Sciatic nerve (tissue), 2 donors: ENCODE measurements around the gene MAN1B1. TPM values are rescaled to one million over a fixed set of nuclear protein-coding genes. Genes with fewer than 3 reads are reported as not detected.
A peak's percentile ranks its signal among the peaks of the same experiment; 100 is the strongest.

Experiments used
- ATAC-seq: fragments of 200-7000 bp; cut with Tn5 transposase; one replicate; pipeline ENCODE4 v1.9.1; 2020; ENCODE audit warnings: mild to moderate bottlenecking, moderate library complexity
- DNase-seq: peaks from one replicate; pipeline ENCODE4 v3.0.0-alpha.2; 2020; ENCODE audit warnings: low spot score
- intact Hi-C: fragments of 100-400 bp; cut with DNase I; formaldehyde crosslinking; loops from one replicate; pipeline ENCODE4 v1.14.2; 2022
- total RNA-seq: library from RNA; stranded (reverse); fragmentation: NEBNext Ultra II Directional; extraction: Animal tissue kit (Norgen Biotek cat#: 25700); gene quantifications from one replicate; pipeline ENCODE4 v1.2.1, GENCODE V29; 2021
- donor health status: DM: no; HTN: no; CAD: no.
- donor health status: DM: no; HTN: no; CAD: no.

MAN1B1 gene
- 48.3 TPM for total RNA-seq

DNA sequence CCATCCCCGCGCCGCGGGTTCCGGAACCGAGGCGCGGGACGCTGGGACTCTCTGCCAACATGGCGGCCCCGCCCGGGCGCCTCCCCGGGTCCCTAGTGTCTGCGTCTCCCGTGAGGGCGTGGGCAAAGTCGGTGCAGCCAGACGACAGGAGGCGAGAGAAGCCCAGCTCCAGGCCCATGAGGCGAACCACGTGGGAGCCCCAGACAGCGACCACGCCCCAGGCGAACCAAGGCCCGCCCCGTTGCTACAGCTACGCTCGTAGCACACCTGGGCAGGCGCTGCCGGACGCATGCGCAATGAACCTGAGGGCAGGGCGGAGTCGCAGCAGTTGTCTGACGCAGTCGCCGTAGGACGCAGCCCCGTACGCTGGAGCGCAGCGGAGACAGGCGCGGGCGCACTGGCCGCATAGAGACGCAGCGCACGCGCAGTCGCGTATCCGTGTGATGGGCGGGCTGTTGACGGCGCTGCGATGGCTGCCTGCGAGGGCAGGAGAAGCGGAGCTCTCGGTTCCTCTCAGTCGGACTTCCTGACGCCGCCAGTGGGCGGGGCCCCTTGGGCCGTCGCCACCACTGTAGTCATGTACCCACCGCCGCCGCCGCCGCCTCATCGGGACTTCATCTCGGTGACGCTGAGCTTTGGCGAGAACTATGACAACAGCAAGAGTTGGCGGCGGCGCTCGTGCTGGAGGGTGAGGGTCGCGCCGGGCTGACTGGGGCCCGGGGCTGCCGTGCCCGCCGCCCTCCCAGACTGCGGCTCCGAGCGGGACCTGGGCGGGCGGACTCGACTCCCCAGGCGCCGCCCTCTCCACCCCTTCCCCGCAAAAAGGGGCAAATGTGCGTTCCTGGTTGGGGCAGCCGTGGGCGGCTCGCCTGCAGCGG lies at the start of gene MAN1B1:
Gene MAN1B1 (plus strand): TSS at position 455 of the 878 bp plus-strand sequence. CDS start 15 bp downstream, at position 470.
- intact Hi-C loops: no loop called here
- peak; percentile 99 for DNase-seq
- ATAC-seq: peak; percentile 95

DNA sequence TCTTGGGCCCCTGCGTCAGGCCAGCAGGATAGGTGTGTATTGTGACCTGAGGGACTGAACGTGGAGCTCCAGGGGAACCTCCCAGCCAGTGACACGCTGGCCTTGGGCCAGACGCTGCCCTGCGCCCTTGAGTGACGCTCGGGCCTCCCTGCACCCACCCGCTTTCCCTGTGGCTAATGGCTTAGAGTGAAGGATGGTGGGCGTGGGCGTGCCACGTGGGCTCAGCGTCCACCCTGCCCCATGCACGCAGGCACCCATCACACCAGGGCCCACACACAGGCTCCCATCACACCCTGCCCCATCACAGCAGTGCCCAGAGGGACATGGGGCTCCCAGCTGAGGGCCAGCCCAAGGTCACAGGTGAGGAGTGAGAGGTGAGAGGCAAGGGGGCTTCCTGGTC lies 49.8 kb upstream of the MAN1B1 start:
- intact Hi-C loops: loop anchor here (5.0 kb wide), 1 partner anchor 90 kb away; the partner anchor contains the start of gene C8G
- no peak for DNase-seq
- no peak for ATAC-seq

DNA sequence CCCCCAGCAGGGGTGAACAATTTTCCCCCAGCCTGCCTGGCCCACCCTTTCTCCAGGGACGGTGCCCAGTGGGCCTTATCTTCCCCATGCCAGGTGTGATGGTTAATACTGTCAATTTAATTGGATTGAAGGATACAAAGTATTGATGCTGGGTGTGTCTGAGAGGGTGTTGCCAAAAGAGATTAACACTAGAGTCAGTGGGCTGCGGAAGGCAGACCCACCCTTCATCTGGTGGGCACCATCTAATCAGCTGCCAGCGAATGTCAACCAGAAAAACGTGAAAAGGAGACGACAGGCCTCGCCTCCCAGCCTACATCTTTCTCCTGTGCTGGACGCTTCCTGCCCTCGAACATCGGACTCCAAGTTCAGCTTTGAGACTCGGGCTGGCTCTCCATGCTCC lies 49.3 kb upstream of the MAN1B1 start:
- intact Hi-C loops: loop anchor here (5.0 kb wide), 1 partner anchor 90 kb away; the partner anchor contains the start of gene C8G
- DNase-seq: no peak
- no peak for ATAC-seq

DNA sequence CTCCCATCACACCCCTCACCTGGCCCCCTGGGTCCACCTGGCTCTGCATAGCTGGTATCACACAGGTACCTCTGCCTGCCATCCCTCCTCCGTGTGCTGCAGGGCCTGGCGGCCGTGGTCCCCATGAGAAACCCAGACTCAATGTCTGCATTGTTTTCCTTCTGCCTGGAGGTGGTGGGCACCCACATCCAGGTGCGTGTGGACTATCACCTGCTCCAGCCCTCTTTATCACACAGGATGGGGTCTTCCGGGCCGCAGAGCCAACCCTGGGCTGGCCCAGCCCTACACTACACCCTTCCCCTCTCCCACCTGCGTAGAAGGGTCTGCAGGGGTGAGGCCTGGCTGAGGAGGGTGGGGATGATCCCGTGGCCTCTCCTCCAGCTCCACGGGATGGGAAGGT lies 47.9 kb upstream of the MAN1B1 start:
- DNase-seq (no peak), ATAC-seq (no peak)
- intact Hi-C loops: loop anchor here (5.0 kb wide), 1 partner anchor 92 kb away; the partner anchor contains the start of gene C8G

DNA sequence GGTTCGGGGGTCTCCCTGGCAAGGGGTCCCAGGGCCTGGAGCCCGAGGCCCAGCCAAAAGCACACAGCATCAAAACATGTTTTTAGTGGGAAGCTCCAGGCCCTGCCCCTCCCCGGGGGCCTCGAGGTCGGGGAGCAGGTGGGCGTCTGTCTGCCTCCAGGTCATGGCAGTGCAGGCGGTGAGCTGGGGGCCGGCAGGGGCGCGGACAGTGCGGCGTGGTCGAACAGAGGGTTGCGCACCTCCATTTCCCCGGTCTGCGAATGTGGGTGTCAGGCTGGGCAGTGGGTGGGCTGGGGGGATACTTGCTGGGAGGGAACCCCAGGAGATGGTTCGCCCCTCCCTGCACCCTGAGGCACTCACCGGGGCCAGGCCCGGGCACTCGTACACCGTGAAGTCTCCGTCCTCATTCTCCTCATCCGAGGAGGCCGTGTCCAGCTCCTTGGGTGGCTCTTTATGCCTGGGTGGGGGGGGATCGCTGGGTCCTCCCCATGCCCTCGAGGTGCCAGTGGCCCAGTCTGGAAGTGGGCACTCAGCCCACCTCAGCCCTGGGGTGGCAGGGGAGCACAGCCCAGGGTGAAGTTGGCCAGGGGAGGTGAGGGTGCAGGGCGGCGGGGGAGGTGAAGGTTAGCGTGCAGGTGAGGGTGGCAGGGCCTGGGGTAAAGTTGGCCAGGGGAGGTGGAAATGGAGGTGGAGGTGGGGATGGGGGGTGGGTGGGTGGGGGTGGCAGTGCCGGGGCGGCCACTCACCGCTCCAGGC lies 47.0 kb upstream of the MAN1B1 start:
- ATAC-seq (no peak), DNase-seq (no peak)
- intact Hi-C loops: loop anchor here (5.0 kb wide), 1 partner anchor 92 kb away; the partner anchor contains the start of gene C8G

DNA sequence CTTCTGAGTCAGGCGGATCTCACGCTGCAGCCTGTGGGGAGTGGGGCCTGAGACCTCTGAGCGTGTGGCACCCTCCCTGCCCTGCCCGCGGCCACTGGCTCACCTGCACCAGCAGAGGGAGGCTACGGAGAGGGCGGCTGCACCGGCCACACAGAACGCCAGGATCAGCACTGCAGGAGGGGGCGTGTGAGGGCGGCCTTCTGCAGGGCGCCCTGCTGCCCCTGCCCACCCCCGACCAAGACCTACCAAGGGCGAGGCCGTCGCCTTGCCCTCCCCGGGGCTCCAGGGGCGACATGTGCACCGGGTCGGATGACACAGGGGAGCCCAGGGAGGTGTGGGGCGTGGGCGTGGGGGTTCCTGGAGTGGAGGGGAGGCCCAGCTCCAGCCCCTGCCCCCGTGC lies 46.2 kb upstream of the MAN1B1 start:
- intact Hi-C loops: no loop called here
- DNase-seq (no peak), ATAC-seq (no peak)

DNA sequence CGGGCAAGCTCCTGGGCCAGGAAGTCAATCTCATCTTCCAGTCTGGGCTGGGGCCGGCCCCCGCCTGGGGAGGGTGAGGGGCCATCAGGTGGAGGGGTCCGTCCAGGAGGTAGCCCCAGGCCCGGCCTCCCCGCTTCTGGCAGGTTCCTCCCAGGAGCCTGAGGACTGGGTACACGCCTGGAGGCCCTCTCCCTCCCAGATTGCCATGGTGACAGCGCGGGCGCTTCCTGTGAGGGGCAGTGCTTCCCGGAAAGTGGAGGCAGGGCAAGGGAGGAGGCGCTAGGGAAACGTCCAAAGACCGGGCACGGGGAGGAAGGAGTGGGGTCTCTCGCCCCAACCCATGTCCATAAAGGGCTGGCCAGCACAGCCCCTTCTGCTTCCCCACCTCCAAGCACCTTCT lies 45.7 kb upstream of the MAN1B1 start:
- intact Hi-C loops: no loop called here
- DNase-seq (no peak), ATAC-seq (no peak)

DNA sequence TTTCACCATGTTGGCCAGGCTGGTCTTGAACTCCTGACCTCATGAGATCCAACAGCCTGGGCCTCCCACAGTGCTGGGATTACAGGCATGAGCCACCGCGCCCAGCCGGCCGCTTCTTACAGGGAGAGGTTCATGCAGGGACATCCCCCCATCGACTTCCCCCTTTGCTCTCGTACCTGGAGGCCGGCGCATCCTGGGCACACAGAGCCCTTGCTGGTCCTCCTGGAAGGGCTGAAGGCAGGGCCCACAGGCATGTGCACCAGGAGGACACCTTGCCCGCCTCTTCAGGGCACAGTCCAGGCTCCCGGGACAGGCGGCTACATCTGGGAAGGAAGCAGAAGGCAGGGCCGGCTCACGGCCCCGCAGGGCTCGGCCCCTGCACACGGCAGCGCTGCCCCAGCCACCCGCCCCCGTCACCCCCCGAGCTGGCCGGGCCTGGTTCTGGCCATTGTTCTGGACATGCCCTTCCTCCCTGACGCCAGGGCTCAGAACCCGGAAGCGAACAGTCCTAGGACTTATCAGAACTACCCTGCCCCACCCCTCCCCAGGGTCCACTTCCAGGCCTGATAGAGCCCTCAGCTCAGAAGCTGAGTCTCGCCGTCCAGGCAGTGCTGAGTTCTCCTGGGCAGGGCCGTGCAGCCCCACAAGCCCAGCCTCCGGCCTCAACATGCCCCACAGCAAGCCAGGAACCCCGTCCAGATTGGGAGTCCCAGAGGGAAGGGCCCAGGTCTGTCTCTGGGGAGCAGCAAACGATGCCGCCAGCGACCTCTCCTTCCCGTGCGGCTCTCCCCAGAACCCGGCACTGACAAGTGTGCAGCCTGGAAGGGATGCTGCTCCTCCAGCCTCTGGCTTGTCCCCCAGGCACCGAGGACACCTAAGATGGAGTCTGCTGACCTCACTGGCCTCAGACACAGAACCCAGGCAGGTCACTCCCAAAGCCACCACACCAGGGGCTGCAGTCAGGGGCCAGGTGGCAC lies 43.7 kb upstream of the MAN1B1 start:
- DNase-seq: no peak
- intact Hi-C loops: no loop called here
- ATAC-seq: no peak

DNA sequence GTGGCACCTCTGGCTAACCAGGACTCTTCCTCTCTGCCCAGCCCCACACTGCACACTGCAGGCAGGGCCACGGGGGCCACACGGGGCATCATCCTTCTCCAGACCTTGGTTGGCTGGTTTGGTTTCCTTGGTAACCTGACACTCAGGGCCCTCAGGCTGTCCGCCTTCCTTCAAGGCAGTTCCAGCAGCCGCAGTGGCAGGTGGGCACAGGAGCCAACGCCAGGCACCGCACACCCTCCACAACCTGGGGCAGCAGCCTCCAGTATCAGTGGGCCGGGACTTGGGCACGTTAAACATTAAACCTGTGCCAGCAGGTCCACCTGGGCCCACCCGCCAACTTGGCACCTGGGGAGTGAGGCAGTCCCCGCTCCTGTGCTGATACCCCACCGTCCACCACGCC lies 42.7 kb upstream of the MAN1B1 start:
- DNase-seq (no peak), ATAC-seq (no peak)
- intact Hi-C loops: no loop called here

DNA sequence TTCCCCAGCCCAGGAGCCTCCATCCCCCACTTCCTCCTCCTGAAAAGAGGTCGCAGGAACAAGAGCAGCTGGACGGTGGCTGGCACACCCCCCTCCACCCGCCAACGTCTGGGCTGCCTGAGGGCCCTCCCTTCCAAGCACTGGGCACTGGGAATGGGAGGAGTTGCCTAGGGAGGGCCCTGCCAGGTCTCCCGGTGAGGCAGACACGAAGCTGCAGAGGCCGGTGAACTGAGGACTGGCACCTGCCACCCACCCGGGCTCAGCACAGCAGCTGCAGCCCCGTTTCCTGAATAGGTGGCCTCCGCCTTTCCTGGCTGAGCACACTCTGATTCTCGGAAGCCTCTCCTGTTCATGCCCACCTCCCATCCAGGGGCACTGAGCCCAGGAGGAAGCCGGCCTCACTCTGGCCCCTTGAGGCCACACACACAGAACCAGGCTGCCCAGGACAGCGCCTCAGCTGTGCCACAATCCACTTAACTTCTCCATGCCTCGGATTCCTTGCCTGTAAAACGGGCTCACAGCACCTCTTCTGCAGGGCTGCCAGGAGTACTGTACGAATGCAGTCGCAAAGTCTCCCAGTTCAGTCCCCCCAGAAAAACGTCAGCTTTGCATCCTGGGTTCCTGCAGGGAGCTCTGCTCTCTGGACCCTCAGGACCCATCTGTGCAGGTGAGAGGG lies 42.1 kb upstream of the MAN1B1 start:
- ATAC-seq: no peak
- intact Hi-C loops: no loop called here
- no peak for DNase-seq

DNA sequence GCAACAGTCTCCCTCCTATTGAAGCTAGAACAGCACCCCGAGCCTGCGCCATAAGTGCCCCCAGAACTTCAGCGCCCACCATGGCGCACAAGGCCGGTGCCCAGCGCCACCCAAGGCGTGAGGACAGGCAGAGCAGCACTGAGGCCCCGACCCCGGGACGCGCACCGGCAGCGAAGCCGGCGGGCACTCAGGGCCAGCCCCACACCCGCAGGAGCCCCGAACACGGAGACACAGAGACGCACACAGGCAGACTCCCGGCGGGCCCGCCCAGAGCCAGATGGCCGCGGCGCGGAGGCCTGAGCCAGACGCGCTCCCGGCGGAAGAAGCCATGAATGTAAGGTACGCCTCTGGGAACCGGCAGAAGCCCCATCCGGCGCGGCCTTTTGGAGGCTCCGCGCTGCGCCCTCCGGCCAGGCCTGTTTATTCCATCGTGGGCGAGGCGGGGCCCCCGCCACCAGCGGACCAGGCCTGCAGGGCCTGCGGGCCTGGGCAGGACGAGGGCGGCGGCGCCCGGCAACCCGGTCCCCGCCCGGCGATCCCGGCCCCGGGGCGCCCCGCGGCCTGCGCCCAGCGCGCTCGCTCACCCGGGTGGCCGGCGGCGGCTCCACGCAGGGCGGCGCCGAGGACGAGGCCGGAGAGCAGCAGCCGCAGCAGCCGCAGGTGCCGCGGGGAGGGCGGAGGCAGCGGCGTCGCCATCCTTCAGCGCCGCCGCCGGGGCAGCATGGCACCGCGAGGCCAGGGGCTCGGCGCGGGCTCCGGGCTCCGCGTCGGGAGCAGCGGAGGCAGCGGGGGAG lies 41.3 kb upstream of the MAN1B1 start:
- intact Hi-C loops: no loop called here
- DNase-seq (no peak), ATAC-seq (no peak)

DNA sequence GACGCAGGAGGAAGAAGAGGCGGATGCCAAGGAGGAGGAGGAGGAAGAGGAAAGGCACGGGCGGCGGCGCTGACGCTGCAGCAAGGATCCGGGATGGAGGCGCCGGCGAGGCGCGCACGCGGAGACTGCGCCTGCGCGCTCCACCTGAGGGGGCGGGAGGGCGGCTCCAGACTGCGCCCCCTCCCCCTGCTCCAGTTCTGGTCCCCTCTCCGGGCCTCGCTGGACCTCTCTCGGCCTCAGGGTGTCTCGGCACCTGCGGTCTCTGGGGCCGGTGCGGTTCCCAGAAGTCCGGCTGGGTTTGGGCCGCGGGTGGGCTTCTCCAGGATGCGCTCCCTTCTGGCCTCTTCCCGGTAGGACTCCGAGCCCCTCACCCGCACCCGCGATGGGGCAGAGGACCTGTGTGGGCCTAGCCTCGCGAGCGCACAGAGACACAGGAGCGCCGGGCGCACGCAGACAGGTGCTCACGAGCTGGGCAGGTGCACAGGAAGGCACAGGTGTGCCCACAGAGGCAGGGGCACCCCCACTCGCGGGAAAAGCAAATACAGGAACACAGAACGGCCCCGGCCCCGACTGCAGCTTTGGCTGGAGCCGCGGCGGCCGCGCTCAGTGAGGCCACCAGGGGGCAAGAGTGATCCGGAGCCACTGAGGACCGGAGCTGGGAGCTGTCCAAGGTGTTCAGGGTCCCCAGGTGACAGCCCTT lies 40.5 kb upstream of the MAN1B1 start, which contains the start of gene NPDC1:
Gene NPDC1 (minus strand): TSS at position 90 of the 700 bp plus-strand sequence. CDS start 188 bp downstream, outside the sequence.
- DNase-seq: peak; percentile 88
- intact Hi-C loops: no loop called here
- ATAC-seq: peak; percentile 76

DNA sequence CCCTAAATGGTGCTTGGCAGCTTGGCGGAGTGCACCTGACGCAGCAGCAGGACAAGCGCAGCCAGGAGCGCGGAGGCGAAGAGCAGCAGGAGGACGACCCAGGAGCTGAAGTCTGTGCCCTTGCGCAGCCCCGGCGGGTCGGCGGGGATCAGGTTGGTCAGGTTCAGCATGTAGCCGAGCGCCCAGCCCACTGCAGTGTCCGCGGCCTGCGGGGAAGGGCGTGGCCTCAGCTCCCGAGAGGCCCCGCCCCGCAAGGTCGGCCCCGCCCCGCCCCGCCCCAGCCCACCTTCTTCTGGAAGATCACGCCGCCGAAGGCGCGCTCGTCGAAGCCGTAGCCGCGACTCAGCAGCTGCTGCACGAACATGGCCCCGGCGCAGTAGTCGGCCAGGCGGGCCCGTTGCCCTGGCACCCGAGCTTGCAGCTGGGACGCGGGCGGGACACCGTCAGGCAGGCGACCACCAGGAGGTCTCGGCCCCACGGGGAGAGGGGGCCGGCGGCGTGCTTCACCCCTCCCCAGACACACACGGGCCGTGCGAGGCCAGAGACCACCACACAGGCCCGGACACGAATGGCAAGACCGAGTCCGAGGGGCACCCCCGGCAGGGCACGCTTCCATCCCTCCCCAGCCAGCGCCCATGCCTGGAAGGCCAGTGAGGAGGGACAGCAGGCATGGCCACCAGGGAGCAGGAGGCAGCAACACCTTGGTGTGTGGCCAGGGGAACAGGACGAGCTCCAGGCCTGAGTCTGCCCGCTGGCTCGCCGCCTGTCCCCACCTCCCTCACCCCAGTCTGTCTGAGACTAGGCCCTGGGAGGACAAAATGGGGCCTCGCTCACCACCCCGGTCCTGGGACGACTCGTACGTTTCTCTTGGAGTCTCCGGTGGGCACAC lies 37.9 kb upstream of the MAN1B1 start:
- ATAC-seq (no peak), DNase-seq (no peak)
- intact Hi-C loops: no loop called here

DNA sequence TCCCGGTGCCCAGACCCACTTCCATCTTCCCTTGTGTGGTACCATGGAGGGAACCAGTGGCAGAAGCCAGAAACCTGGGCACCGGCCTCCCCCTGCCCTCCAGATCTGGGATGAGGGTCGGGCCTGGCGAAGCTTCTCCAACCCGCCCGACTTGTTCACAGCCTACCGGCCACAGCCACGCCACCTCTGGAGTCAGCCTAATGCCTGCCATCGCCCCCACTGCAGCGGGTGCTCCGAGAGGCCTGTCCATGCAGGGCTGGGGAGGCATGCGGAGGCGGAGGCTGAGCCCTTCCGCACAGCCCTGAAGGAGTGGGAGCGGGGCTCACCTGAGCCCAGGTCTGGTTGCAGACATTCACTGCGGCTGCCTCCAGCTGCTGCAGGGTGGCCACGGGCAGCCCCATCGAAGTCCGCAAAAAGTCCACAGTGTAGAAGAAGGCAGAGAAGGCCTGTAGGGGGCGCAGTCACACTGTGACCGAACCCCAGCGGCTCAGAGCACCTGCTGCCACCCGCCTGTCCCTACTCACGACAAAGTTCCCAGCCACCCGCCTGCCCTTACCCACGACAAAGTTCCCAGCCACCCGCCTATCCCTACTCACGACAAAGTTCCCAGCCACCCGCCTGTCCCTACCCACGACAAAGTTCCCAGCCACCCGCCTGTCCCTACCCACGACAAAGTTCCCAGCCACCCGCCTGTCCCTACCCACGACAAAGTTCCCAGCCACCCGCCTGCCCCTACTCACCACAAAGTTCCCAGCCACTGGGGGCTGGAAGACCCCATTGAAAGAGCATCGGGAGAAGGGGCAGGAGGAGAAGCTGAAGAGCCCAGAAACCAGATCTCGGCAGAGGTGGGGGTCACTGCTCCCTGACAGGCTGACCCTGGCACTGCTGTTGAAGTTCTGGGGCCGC lies 37.0 kb upstream of the MAN1B1 start:
- no peak for DNase-seq
- peak; percentile 25 for ATAC-seq
- intact Hi-C loops: no loop called here

DNA sequence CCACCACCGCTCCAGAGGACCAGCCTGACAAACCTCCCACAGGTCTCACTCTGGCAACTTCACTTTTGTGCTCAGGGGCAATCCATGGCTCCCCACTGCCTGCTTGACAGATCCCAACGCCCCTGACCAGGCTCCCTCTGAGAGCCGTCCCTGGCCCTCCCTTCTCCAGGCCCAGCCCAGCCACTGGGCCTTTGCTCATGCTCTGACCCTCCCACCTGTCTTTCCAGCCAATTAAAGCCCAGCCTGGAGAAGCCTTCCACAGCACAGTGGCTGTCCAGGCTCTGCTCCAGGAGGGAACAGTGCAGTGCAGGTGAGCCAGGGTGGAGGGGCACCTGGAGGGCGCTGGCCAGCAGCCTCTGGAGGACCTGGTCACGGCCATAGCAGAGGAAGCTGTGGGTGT lies 36.2 kb upstream of the MAN1B1 start:
- no peak for DNase-seq
- ATAC-seq: no peak
- intact Hi-C loops: no loop called here
